ENCODE data around the gene HOXB6.

GRCh38 chr17:48622857-48623256 is 18.1 kb upstream of the HOXB6 start:
- TF ChIP-seq CTCF (conservative IDR thresholded peaks at IDR 0.05; ENCODE audit: low read depth, low read length) (no peak), EZH2 (IDR thresholded peaks at IDR 0.05; ENCODE audit: borderline replicate concordance, low read depth, low read length, poor library complexity, severe bottlenecking) (no peak)
